Pons (tissue), 1 donor: ENCODE data around the gene MUC12.
"Not testable (repeated sequence)": the region's sequence is repeated elsewhere in the genome, so short reads cannot be mapped to it uniquely, and the experiment has no call there.

Experiments used
- DNase-seq: peaks from one replicate; pipeline ENCODE4 v3.0.0-alpha.2; 2016; ENCODE audit warnings: low spot score

MUC12 gene

GRCh38 chr7:100969066-100969615 is at the start of gene MUC12:
Gene MUC12 (plus strand): TSS chr7:100969565. CDS start chr7:100969623, 58 bp downstream.
- DNase-seq, result no peak

- DNase-seq, result not testable (repeated sequence)
Measured at GRCh38 chr7:100919779-100920437, 49.5 kb upstream of the MUC12 start.

- DNase-seq, result no peak
Measured at GRCh38 chr7:100921039-100921438, 48.3 kb upstream of the MUC12 start.

- DNase-seq, result not testable (repeated sequence)
Measured at GRCh38 chr7:100923616-100924015, 45.7 kb upstream of the MUC12 start.

GRCh38 chr7:100929808-100930174 is 39.6 kb upstream of the MUC12 start:
- DNase-seq, result no peak

GRCh38 chr7:100933734-100934133 is 35.6 kb upstream of the MUC12 start:
- DNase-seq, result no peak

GRCh38 chr7:100935381-100935780 is 34.0 kb upstream of the MUC12 start:
- not testable (repeated sequence) for DNase-seq

GRCh38 chr7:100936167-100936566 is 33.2 kb upstream of the MUC12 start:
- DNase-seq, result not testable (repeated sequence)

- DNase-seq, result no peak
Measured at GRCh38 chr7:100942045-100942774, 27.2 kb upstream of the MUC12 start.

GRCh38 chr7:100943693-100944092 is 25.7 kb upstream of the MUC12 start:
- DNase-seq, result no peak

- DNase-seq, result no peak
Measured at GRCh38 chr7:100944138-100944537, 25.2 kb upstream of the MUC12 start.

- no peak for DNase-seq
Measured at GRCh38 chr7:100946111-100946510, 23.3 kb upstream of the MUC12 start.

GRCh38 chr7:100946766-100947365 is 22.5 kb upstream of the MUC12 start:
- DNase-seq, result no peak

GRCh38 chr7:100947792-100948191 is 21.6 kb upstream of the MUC12 start:
- DNase-seq, result no peak

- no peak for DNase-seq
Measured at GRCh38 chr7:100949227-100949932, 20.0 kb upstream of the MUC12 start, which contains the start of gene MUC3A. Gene MUC3A (plus strand): TSS chr7:100949534. CDS start chr7:100949625, 91 bp downstream.

GRCh38 chr7:100949933-100950443 is 19.4 kb upstream of the MUC12 start:
- no peak for DNase-seq

GRCh38 chr7:100951172-100951571 is 18.2 kb upstream of the MUC12 start:
- no peak for DNase-seq

- no peak for DNase-seq
Measured at GRCh38 chr7:100951888-100952560, 17.3 kb upstream of the MUC12 start.

- no peak for DNase-seq
Measured at GRCh38 chr7:100952641-100953040, 16.7 kb upstream of the MUC12 start.

GRCh38 chr7:100957832-100958421 is 11.4 kb upstream of the MUC12 start:
- DNase-seq, result peak; percentile 12

GRCh38 chr7:100959894-100960293 is 9.5 kb upstream of the MUC12 start:
- DNase-seq, result no peak
